ENCODE results near the gene MFSD11. TPM values are rescaled to one million over a fixed set of nuclear protein-coding genes. Genes with fewer than 3 reads are reported as not detected.
A peak's percentile ranks its signal among the peaks of the same experiment; 100 is the strongest.
"Not testable (repeated sequence)": the region's sequence is repeated elsewhere in the genome, so short reads cannot be mapped to it uniquely, and the experiment has no call there.

The MFSD11 gene
- total RNA-seq, 1 donor from 2014 or later = 29.6 TPM

DNA sequence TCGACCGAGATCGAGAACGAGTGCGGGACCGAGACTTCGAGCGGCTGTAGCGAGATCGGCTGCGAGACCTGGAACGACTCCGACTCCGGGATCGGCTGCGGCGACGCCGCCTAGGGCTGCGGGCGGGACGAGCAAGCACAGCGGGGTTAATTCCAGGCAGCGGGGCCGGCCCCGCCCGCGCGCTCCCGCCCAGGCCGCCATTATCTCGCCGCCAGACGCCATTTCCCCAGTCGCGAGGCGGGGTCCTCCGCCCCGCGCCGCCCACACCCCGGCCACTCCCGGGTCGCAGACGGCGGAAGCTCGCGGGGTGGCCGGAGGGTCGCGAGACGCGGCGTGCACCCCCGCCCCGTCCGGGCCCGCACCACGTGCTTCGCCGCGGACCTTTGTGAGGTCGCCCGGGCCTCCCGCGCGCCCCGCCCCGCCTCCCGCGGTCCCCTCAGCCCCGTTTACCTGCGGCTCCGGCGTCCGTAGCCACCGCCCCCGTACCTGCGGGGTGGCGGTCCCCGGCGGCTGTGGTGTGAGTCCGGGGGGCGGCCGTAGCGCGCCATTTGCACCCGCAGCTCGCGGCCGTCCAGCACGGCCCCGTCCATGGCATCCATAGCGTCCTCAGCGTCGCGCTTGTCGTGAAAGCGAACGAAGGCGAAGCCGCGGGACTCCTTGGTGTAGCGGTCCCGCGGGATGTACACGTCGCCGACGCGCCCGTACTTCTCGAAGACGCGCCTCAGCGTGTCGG, 1.4 kb upstream of the MFSD11 start:
- Mint-ChIP-seq H3K36me3 (ENCODE audit: low read depth) (peaks cover 35% of the 10 kb centered on the region), H3K4me3 (peak overlapping the region; percentile 99), H3K27ac (ENCODE audit: unreplicated experiment) (peak overlapping the region; percentile 97), H3K27me3 (ENCODE audit: low read depth) (peaks cover 5% of the 10 kb centered on the region), H3K4me1 (peaks cover 63% of the 10 kb centered on the region), H3K9me3 (no peaks in the 10 kb centered on the region)
- peak; percentile 51 for DNase-seq (ENCODE audit: low read depth, low spot score)
- TF ChIP-seq, protein P1, sequence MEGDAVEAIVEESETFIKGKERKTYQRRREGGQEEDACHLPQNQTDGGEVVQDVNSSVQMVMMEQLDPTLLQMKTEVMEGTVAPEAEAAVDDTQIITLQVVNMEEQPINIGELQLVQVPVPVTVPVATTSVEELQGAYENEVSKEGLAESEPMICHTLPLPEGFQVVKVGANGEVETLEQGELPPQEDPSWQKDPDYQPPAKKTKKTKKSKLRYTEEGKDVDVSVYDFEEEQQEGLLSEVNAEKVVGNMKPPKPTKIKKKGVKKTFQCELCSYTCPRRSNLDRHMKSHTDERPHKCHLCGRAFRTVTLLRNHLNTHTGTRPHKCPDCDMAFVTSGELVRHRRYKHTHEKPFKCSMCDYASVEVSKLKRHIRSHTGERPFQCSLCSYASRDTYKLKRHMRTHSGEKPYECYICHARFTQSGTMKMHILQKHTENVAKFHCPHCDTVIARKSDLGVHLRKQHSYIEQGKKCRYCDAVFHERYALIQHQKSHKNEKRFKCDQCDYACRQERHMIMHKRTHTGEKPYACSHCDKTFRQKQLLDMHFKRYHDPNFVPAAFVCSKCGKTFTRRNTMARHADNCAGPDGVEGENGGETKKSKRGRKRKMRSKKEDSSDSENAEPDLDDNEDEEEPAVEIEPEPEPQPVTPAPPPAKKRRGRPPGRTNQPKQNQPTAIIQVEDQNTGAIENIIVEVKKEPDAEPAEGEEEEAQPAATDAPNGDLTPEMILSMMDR (conservative IDR thresholded peaks at IDR 0.05) = no peak

DNA sequence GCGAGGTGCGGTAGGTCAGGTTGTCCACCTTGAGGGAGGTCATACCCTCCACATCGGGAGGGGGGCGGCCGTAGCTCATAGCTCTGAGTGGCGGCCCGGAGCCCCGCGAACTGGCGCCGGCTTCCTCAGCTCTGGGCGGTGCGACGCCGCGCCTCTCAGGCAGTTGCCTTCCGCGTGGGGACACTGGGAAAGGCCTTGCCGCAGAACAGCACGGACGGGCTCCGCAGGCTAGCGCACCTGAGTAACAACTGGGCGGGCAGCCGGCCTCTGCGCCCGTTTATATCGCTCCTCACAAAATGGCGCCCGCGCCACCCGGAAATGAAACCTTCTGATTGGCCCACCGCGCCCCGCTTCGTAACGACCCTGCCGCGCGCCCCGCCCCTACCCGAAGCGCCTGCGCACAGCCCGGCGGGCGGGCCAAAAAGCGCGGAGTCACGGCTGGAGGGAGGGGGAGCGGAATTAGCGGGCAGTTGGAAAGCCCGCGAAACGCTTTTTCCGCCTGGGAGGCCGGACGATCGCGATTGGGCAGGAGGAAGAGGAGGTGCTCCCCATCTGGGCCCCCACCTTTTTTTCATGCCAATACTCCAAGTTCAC, 740 bp upstream of the MFSD11 start, which contains the start of gene SRSF2:
SRSF2 (minus strand) TSS at position 250 of the 594 bp plus-strand sequence; CDS start at position 79, 171 bp downstream.
- H3K9me3 Mint-ChIP-seq = no peaks in the 10 kb centered on the region
- H3K36me3 Mint-ChIP-seq (ENCODE audit: low read depth) = peaks cover 34% of the 10 kb centered on the region
- peaks cover 59% of the 10 kb centered on the region for H3K4me1 Mint-ChIP-seq
- peak; percentile 98 for DNase-seq (ENCODE audit: low read depth, low spot score)
- TF ChIP-seq, protein P1 (conservative IDR thresholded peaks at IDR 0.05) = no peak
- peak within 1 kb of the TSS; percentile 100 for H3K27ac Mint-ChIP-seq (ENCODE audit: unreplicated experiment)
- H3K4me3 Mint-ChIP-seq = peak within 1 kb of the TSS; percentile 99
- peaks cover 5% of the 10 kb centered on the region for H3K27me3 Mint-ChIP-seq (ENCODE audit: low read depth)

DNA sequence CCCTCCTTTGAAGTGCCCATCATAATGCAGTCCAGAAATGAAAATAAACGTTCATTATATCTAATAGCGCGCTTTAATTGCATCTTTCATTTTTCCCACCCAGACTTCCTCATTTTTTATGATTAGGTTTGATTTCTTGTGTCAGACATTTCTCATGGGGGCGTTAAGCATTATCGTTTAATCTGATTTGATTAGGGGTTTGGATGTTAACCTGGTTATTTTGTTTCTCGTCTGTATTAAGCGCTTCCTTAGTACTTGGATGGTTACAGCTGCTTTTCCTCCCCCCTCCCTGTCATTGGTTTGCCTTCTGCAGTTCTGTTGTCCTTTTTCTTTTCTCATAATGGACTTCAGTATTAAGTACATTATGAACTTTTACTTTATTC, 540 bp downstream of the MFSD11 start:
- DNase-seq (ENCODE audit: low read depth, low spot score) = no peak
- peak overlapping the region; percentile 99 for H3K4me3 Mint-ChIP-seq
- peaks cover 5% of the 10 kb centered on the region for H3K27me3 Mint-ChIP-seq (ENCODE audit: low read depth)
- H3K4me1 Mint-ChIP-seq = peaks cover 54% of the 10 kb centered on the region
- H3K27ac Mint-ChIP-seq (ENCODE audit: unreplicated experiment) = peak overlapping the region; percentile 100
- H3K9me3 Mint-ChIP-seq = no peaks in the 10 kb centered on the region
- TF ChIP-seq, protein P1 (conservative IDR thresholded peaks at IDR 0.05) = no peak
- peaks cover 33% of the 10 kb centered on the region for H3K36me3 Mint-ChIP-seq (ENCODE audit: low read depth)

DNA sequence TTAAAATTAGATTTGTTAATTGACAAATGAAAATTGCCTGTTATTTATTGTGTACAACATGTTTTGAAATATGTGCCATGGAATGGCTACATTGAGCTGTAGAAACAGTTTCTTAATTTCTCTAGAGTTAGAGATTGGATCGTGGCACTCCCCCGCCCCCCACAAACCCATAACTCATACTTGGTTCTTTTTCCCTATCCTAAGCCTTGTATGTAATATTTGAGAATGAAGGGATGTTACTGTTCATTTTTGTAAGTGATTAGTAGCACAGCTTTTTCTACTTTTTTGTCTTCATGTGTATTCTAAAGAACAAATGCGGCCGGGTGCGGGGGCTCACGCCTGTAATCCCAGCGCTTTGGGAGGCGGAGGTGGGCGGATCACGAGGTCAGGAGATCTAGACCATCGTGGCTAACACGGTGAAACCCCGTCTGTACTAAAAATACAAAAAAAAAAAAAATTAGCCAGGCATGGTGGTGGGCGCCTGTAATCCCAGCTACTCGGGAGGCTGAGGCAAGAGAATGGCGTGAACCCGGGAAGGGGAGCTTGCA, 1.7 kb downstream of the MFSD11 start:
- Mint-ChIP-seq H3K36me3 (ENCODE audit: low read depth) (peaks cover 23% of the 10 kb centered on the region), H3K4me3 (peak overlapping the region; percentile 99), H3K4me1 (peaks cover 42% of the 10 kb centered on the region)
- H3K27ac Mint-ChIP-seq (ENCODE audit: unreplicated experiment); H3K9me3 Mint-ChIP-seq; H3K27me3 Mint-ChIP-seq (ENCODE audit: low read depth); DNase-seq (ENCODE audit: low read depth, low spot score): not testable (repeated sequence)

DNA sequence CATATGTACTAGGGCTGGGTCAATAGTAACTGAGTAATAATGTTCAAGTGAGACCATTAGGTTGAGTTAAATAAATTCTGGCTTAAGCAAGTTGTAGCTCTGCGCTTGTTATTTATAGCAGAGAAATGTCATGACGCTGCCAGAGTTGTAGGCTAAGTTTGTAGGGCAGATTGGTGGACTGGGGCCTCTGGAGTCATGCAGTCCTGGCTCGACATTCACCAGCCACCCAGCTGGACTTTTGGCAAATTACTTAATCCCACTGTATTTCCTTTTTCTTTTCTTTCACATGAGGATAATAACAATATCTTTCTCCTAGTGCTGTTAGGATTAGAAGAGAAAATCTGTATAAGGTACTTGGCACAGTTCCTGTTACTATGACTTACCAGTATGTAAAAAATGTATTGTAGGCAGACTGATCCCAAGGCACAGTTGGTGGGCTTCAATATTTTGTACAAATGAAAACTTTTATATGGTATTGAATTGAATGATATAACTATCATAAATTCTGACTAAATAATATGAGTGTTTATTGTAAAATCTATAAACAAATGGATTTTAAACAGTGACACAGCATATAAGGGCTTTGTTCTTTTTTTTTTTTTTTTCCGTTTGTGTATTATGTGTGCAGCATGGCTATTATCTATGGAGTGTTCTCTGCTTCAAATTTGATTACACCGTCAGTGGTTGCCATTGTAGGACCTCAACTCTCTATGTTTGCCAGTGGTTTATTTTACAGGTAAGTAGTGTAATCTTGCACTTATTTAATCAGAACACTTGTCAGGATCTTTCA, 2.6 kb downstream of the MFSD11 start:
- Mint-ChIP-seq H3K27me3 (ENCODE audit: low read depth) (no peaks in the 10 kb centered on the region), H3K4me3 (peak overlapping the region; percentile 75), H3K36me3 (ENCODE audit: low read depth) (peaks cover 19% of the 10 kb centered on the region), H3K4me1 (peaks cover 33% of the 10 kb centered on the region), H3K9me3 (no peaks in the 10 kb centered on the region), H3K27ac (ENCODE audit: unreplicated experiment) (no peak overlapping the region)
- DNase-seq (ENCODE audit: low read depth, low spot score) = no peak
- TF ChIP-seq, protein P1 (conservative IDR thresholded peaks at IDR 0.05) = no peak
